ENCODE data around the gene PRDM15. TPM values are rescaled to one million over a fixed set of nuclear protein-coding genes. Genes with fewer than 3 reads are reported as not detected.

Gene PRDM15
- total RNA-seq, 2 experiments from 2014 or later: 19.7 to 30.2 TPM

DNA sequence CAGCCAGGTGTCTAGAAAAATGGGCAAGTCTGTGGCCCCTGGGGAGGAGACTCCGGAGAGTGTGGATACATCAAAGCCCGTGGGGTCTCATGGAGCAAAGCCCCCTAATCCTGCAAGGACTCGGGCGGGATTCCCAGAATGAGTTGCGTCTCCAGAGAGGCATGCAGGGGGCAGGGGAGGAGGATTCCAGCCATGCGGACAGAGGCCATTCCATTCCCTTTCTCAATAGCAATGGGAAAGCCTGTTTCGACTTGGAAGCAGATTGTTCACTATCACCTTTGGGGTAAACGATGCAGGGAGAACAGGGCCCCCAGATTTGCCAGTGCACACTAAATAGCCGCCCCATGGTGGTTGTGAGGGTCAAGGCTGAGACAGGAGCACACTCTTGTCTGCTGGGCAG is 15.4 kb upstream of the PRDM15 start:
- BruUV-seq (replicated peaks): no TSS peak
- Histone ChIP-seq H3K9me2 (ENCODE audit: insufficient read depth, low read length) (no peaks in the 10 kb centered on the region), H3K27ac (ENCODE audit: low read depth, low read length, poor library complexity, severe bottlenecking) (no peak overlapping the region), H3K4me3 (ENCODE audit: low read depth, low read length, poor library complexity, severe bottlenecking) (no peak overlapping the region), H3K9me3 (ENCODE audit: low read length) (no peaks in the 10 kb centered on the region), H2AFZ (ENCODE audit: low read length) (no peak overlapping the region), H4K20me1 (ENCODE audit: insufficient read depth, low read length) (no peaks in the 10 kb centered on the region), H3K79me2 (ENCODE audit: insufficient read depth, low read depth, low read length) (no peaks in the 10 kb centered on the region), H3K4me2 (ENCODE audit: low read length) (no peak overlapping the region), H3K4me1 (ENCODE audit: insufficient read depth, low read length, poor library complexity, severe bottlenecking) (peaks cover 22% of the 10 kb centered on the region), H3K36me3 (ENCODE audit: insufficient read depth, low read length) (no peaks in the 10 kb centered on the region)
- TF ChIP-seq, protein P1, sequence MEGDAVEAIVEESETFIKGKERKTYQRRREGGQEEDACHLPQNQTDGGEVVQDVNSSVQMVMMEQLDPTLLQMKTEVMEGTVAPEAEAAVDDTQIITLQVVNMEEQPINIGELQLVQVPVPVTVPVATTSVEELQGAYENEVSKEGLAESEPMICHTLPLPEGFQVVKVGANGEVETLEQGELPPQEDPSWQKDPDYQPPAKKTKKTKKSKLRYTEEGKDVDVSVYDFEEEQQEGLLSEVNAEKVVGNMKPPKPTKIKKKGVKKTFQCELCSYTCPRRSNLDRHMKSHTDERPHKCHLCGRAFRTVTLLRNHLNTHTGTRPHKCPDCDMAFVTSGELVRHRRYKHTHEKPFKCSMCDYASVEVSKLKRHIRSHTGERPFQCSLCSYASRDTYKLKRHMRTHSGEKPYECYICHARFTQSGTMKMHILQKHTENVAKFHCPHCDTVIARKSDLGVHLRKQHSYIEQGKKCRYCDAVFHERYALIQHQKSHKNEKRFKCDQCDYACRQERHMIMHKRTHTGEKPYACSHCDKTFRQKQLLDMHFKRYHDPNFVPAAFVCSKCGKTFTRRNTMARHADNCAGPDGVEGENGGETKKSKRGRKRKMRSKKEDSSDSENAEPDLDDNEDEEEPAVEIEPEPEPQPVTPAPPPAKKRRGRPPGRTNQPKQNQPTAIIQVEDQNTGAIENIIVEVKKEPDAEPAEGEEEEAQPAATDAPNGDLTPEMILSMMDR (conservative IDR thresholded peaks at IDR 0.05; ENCODE audit: low read length): no peak
- TF ChIP-seq EZH2phosphoT487 (IDR thresholded peaks at IDR 0.05; ENCODE audit: borderline replicate concordance, low read depth, low read length): no peak
- intact Hi-C loops (cut with micrococcal nuclease; ENCODE audit: unreplicated experiment): no loop called here
- no peak for DNase-seq (ENCODE audit: low spot score)
- CTCF ChIA-PET (ENCODE audit: unreplicated experiment): no interaction called here
- POLR2A ChIA-PET: no interaction called here

GRCh38 chr21:41892726-41893125 is 13.6 kb upstream of the PRDM15 start:
- H3K9me2 ChIP-seq (ENCODE audit: insufficient read depth, low read length): no peaks in the 10 kb centered on the region
- peaks cover 22% of the 10 kb centered on the region for H3K4me1 ChIP-seq (ENCODE audit: insufficient read depth, low read length, poor library complexity, severe bottlenecking)
- no peaks in the 10 kb centered on the region for H4K20me1 ChIP-seq (ENCODE audit: insufficient read depth, low read length)
- H3K4me2 ChIP-seq (ENCODE audit: low read length): no peak overlapping the region
- DNase-seq (ENCODE audit: low spot score): no peak
- H3K79me2 ChIP-seq (ENCODE audit: insufficient read depth, low read depth, low read length): no peaks in the 10 kb centered on the region
- BruUV-seq (replicated peaks): no TSS peak
- no peak for TF ChIP-seq EZH2phosphoT487 (IDR thresholded peaks at IDR 0.05; ENCODE audit: borderline replicate concordance, low read depth, low read length)
- TF ChIP-seq, protein P1 (conservative IDR thresholded peaks at IDR 0.05; ENCODE audit: low read length): no peak
- no peak overlapping the region for H3K4me3 ChIP-seq (ENCODE audit: low read depth, low read length, poor library complexity, severe bottlenecking)
- H3K36me3 ChIP-seq (ENCODE audit: insufficient read depth, low read length): no peaks in the 10 kb centered on the region
- H2AFZ ChIP-seq (ENCODE audit: low read length): no peak overlapping the region
- H3K27ac ChIP-seq (ENCODE audit: low read depth, low read length, poor library complexity, severe bottlenecking): no peak overlapping the region
- ChIA-PET POLR2A (no interaction called here), CTCF (ENCODE audit: unreplicated experiment) (no interaction called here)
- intact Hi-C loops (cut with micrococcal nuclease; ENCODE audit: unreplicated experiment): no loop called here
- H3K9me3 ChIP-seq (ENCODE audit: low read length): no peaks in the 10 kb centered on the region

GRCh38 chr21:41891132-41891531 is 12.0 kb upstream of the PRDM15 start:
- Histone ChIP-seq H3K4me1 (ENCODE audit: insufficient read depth, low read length, poor library complexity, severe bottlenecking) (peaks cover 25% of the 10 kb centered on the region), H2AFZ (ENCODE audit: low read length) (no peak overlapping the region), H3K9me3 (ENCODE audit: low read length) (no peaks in the 10 kb centered on the region), H3K4me3 (ENCODE audit: low read depth, low read length, poor library complexity, severe bottlenecking) (no peak overlapping the region), H3K36me3 (ENCODE audit: insufficient read depth, low read length) (no peaks in the 10 kb centered on the region), H4K20me1 (ENCODE audit: insufficient read depth, low read length) (no peaks in the 10 kb centered on the region), H3K79me2 (ENCODE audit: insufficient read depth, low read depth, low read length) (no peaks in the 10 kb centered on the region), H3K27ac (ENCODE audit: low read depth, low read length, poor library complexity, severe bottlenecking) (no peak overlapping the region), H3K4me2 (ENCODE audit: low read length) (no peak overlapping the region), H3K9me2 (ENCODE audit: insufficient read depth, low read length) (no peaks in the 10 kb centered on the region)
- CTCF ChIA-PET (ENCODE audit: unreplicated experiment): no interaction called here
- BruUV-seq (replicated peaks): no TSS peak
- TF ChIP-seq, protein P1 (conservative IDR thresholded peaks at IDR 0.05; ENCODE audit: low read length): no peak
- no peak for TF ChIP-seq EZH2phosphoT487 (IDR thresholded peaks at IDR 0.05; ENCODE audit: borderline replicate concordance, low read depth, low read length)
- POLR2A ChIA-PET: no interaction called here
- intact Hi-C loops (cut with micrococcal nuclease; ENCODE audit: unreplicated experiment): no loop called here
- DNase-seq (ENCODE audit: low spot score): no peak
